Measurements from ENCODE around the gene WDR83. TPM values are rescaled to one million over a fixed set of nuclear protein-coding genes. Genes with fewer than 3 reads are reported as not detected.

The WDR83 gene
- total RNA-seq, 1 donor from 2014 or later: 9.6 TPM

- DNase-seq (ENCODE audit: low spot score): peak; percentile 92
- no peaks in the 10 kb centered on the region for H3K36me3 Mint-ChIP-seq (ENCODE audit: low read depth)
- no peaks in the 10 kb centered on the region for H3K27me3 Mint-ChIP-seq (ENCODE audit: low read depth)
- H3K9me3 Mint-ChIP-seq (ENCODE audit: low read depth): no peaks in the 10 kb centered on the region
- H3K27ac Mint-ChIP-seq (ENCODE audit: unreplicated experiment): no peak overlapping the region
- H3K4me3 Mint-ChIP-seq (ENCODE audit: unreplicated experiment): no peak overlapping the region
- H3K4me1 Mint-ChIP-seq (ENCODE audit: low read depth): no peaks in the 10 kb centered on the region
- no peak for TF ChIP-seq CTCF (IDR thresholded peaks at IDR 0.05)
Measured at GRCh38 chr19:12689581-12690216, 23.1 kb downstream of the WDR83 start.

GRCh38 chr19:12692960-12693359 is 26.4 kb downstream of the WDR83 start:
- no peak overlapping the region for H3K4me3 Mint-ChIP-seq (ENCODE audit: unreplicated experiment)
- H3K27ac Mint-ChIP-seq (ENCODE audit: unreplicated experiment): no peak overlapping the region
- no peak for TF ChIP-seq CTCF (IDR thresholded peaks at IDR 0.05)
- no peaks in the 10 kb centered on the region for H3K9me3 Mint-ChIP-seq (ENCODE audit: low read depth)
- no peaks in the 10 kb centered on the region for H3K36me3 Mint-ChIP-seq (ENCODE audit: low read depth)
- DNase-seq (ENCODE audit: low spot score): no peak
- peaks cover 7% of the 10 kb centered on the region for H3K4me1 Mint-ChIP-seq (ENCODE audit: low read depth)
- H3K27me3 Mint-ChIP-seq (ENCODE audit: low read depth): no peaks in the 10 kb centered on the region

- no peaks in the 10 kb centered on the region for H3K9me3 Mint-ChIP-seq (ENCODE audit: low read depth)
- H3K27ac Mint-ChIP-seq (ENCODE audit: unreplicated experiment): no peak overlapping the region
- H3K4me3 Mint-ChIP-seq (ENCODE audit: unreplicated experiment): no peak overlapping the region
- peaks cover 10% of the 10 kb centered on the region for H3K4me1 Mint-ChIP-seq (ENCODE audit: low read depth)
- no peak for TF ChIP-seq CTCF (IDR thresholded peaks at IDR 0.05)
- peaks cover 5% of the 10 kb centered on the region for H3K36me3 Mint-ChIP-seq (ENCODE audit: low read depth)
- DNase-seq (ENCODE audit: low spot score): peak; percentile 92
- H3K27me3 Mint-ChIP-seq (ENCODE audit: low read depth): no peaks in the 10 kb centered on the region
Measured at GRCh38 chr19:12694641-12695040, 28.0 kb downstream of the WDR83 start.

- TF ChIP-seq CTCF (IDR thresholded peaks at IDR 0.05): no peak
- Mint-ChIP-seq H3K4me1 (ENCODE audit: low read depth) (peaks cover 10% of the 10 kb centered on the region), H3K9me3 (ENCODE audit: low read depth) (no peaks in the 10 kb centered on the region), H3K4me3 (ENCODE audit: unreplicated experiment) (no peak overlapping the region), H3K27me3 (ENCODE audit: low read depth) (no peaks in the 10 kb centered on the region), H3K27ac (ENCODE audit: unreplicated experiment) (no peak overlapping the region), H3K36me3 (ENCODE audit: low read depth) (peaks cover 6% of the 10 kb centered on the region)
- DNase-seq (ENCODE audit: low spot score): no peak
Measured at GRCh38 chr19:12695096-12695495, 28.5 kb downstream of the WDR83 start.

- no peak overlapping the region for H3K27ac Mint-ChIP-seq (ENCODE audit: unreplicated experiment)
- H3K36me3 Mint-ChIP-seq (ENCODE audit: low read depth): peaks cover 6% of the 10 kb centered on the region
- TF ChIP-seq CTCF (IDR thresholded peaks at IDR 0.05): no peak
- peaks cover 10% of the 10 kb centered on the region for H3K4me1 Mint-ChIP-seq (ENCODE audit: low read depth)
- H3K27me3 Mint-ChIP-seq (ENCODE audit: low read depth): no peaks in the 10 kb centered on the region
- no peak for DNase-seq (ENCODE audit: low spot score)
- H3K9me3 Mint-ChIP-seq (ENCODE audit: low read depth): no peaks in the 10 kb centered on the region
- H3K4me3 Mint-ChIP-seq (ENCODE audit: unreplicated experiment): peak overlapping the region; percentile 82
Measured at GRCh38 chr19:12695514-12695913, 28.9 kb downstream of the WDR83 start.
